Epidermal melanocyte (primary cell): ENCODE measurements around the gene NLRP4.

Source experiments
- DNase-seq: peaks from one replicate; pipeline ENCODE4 v3.0.0; 2011; ENCODE audit warnings: low spot score; ENCODE audit not compliant: insufficient read length

Gene NLRP4, protein sequence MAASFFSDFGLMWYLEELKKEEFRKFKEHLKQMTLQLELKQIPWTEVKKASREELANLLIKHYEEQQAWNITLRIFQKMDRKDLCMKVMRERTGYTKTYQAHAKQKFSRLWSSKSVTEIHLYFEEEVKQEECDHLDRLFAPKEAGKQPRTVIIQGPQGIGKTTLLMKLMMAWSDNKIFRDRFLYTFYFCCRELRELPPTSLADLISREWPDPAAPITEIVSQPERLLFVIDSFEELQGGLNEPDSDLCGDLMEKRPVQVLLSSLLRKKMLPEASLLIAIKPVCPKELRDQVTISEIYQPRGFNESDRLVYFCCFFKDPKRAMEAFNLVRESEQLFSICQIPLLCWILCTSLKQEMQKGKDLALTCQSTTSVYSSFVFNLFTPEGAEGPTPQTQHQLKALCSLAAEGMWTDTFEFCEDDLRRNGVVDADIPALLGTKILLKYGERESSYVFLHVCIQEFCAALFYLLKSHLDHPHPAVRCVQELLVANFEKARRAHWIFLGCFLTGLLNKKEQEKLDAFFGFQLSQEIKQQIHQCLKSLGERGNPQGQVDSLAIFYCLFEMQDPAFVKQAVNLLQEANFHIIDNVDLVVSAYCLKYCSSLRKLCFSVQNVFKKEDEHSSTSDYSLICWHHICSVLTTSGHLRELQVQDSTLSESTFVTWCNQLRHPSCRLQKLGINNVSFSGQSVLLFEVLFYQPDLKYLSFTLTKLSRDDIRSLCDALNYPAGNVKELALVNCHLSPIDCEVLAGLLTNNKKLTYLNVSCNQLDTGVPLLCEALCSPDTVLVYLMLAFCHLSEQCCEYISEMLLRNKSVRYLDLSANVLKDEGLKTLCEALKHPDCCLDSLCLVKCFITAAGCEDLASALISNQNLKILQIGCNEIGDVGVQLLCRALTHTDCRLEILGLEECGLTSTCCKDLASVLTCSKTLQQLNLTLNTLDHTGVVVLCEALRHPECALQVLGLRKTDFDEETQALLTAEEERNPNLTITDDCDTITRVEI

DNA sequence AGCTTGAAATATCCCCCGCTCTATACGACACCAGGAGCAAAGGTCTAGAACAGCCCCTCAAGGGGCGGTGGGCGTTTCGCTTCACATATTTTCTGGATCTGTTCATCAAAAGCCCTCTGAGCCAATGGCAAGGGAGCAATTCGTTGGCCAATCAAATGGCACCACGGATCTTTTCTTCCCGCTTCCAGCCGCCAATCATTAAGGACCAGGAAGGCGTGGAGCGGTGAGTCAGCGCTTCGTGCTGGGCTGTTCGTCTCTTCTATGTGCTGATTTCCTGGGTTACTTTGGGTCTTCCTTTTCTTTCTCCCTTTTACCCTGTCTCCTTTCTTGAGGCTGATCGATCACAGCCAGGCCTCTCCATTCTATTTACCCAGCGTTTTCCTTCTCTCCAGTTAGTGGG lies at the start of gene NLRP4:
Gene NLRP4, plus strand, starts transcription at position 201 of the 400 bp plus-strand sequence. CDS start 15,541 bp downstream, outside the sequence.
- no peak for DNase-seq

DNA sequence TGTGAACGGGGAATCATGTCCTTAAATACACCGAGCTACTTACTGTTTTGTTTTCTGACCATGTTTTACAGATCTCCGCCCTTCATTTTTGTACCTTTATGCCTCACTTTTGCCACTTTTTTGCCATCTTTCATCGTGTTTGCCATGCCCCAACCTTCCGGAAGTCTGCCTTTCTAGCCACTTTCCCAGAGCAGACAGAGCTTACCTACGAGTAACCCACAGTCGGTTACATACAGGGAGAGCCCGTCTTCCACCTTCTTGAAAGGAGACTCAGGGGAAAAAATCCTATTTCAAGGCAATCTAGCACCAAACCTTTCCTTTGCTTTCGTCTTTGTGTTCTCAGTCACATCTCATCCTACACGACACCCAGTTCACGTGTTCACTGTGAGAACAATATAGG lies 41.3 kb upstream of the NLRP4 start:
- no peak for DNase-seq

DNA sequence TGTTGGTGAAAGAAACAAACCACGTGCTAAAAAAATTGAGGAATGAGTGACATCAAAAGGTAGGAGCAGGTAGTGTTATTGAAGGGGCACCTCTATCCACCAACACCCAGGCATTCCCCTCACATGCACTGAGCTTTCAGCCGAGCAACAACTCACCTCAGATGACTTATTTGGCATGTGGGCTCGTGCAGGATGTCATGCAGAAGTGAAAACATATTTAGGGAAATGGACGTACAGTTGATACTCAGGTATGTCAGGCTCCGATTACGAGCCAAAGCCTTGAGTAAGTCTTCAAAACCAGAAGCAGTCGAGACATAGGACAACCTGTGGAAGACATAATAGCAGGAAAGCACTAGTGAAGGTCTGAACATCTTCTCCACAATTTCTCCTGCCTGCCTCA lies 34.9 kb upstream of the NLRP4 start:
- no peak for DNase-seq

DNA sequence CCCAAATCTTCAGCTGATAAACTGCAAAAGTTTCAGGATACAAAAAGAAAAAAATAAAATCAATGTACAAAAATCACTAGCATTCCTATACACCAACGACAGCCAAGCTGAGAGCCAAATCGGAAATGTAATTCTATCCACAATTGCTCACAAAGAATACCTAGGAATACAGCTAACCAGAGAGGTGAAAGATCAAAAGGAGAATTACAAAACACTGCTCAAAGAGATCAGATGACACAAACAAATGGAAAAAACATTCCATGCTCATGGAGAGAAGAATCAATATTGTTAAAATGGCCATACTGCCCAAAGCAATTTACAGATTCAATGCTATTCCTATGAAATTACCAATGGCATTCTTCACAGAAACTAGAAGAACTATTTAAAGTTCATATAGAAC lies 34.1 kb upstream of the NLRP4 start:
- no peak for DNase-seq

- no peak for DNase-seq
These were observed 26.8 kb upstream of the NLRP4 start for GRCh38 chr19:55809381-55810058.

DNA sequence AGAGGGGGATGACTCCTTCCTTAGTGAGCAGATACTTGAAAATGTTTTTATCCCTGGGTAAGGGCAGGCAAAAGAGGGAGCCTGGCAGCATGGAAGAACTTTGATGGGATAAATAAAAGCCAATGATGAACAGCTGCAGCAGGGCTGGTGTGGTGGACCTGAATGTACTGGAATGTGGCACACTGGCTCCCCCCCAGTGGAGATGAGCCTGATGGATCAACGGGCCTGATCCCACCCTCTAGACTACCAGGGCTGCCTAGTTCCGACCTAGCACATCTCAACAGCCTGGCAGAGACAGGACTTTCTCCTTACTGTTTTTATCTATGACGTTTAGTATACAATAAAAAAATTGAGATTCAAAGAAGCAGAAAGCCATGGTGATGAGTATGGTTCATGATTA lies 25.0 kb upstream of the NLRP4 start:
- no peak for DNase-seq

GRCh38 chr19:55812449-55812848 lies 23.9 kb upstream of the NLRP4 start:
- no peak for DNase-seq

- DNase-seq: no peak
These were observed 22.4 kb upstream of the NLRP4 start for GRCh38 chr19:55813906-55814305.

GRCh38 chr19:55820037-55820436 lies 16.3 kb upstream of the NLRP4 start:
- DNase-seq: no peak

DNA sequence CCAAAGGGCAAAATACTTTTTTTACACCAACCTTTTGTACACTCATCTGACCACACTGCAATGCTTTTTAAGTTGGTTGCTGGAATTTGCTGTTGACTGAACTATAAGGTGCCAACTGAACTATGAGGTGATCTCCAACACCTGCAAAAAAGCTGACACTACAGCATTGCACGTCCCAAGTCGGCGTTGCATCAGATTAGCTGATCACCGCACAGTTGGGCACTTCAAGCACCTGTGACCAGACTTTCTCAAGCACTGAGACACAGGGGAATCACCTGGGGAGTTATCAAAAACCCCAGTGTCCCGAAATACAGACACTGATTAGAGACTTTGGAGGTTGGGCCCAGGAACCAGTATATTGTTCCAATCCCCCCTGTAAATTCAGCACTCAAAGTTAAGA lies 5.7 kb upstream of the NLRP4 start:
- DNase-seq: no peak

GRCh38 chr19:55831846-55832245 lies 4.5 kb upstream of the NLRP4 start, which contains the start of gene NLRP11:
TSS of gene NLRP11 (minus strand) at chr19:55831999. CDS start at chr19:55818174, 13,825 bp downstream.
- DNase-seq: no peak

DNA sequence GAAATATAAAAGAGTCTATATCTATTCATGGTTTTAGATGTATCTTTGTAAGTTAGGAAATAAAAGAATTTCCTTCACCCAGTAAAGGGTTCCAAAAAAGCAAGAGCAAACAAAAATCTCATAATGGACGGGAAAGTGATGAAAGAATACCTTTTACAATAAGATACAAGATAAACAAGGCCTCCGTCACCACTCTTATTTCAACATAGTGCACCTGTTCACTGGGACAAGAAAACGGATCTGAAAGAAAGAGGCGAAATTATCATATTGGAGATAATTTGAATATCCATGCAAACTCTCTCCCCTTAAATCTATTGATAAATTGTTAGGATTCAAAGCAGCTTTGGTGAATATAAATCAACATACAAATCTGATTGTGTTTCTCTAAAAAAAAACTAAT lies 3.7 kb upstream of the NLRP4 start:
- no peak for DNase-seq

GRCh38 chr19:55838251-55838650 lies 1.9 kb downstream of the NLRP4 start:
- DNase-seq: no peak

DNA sequence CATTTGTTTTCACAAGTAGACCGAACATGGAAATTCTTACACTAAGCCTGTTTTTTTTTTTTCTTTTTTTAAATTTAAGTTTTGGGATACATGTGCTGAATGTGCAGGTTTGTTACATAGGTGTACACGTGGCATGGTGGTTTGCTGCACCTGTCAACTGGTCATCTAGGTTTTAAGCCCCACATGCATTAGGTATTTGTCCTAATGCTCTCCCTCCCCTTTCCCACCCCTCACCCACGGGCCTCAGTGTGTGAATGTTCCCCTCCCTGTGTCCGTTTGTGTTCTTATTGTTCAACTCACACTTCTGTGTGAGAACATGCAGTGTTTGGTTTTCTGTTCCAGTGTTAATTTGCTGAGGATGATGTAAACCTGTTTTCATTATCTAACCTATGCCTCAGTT lies 2.6 kb downstream of the NLRP4 start:
- no peak for DNase-seq

DNA sequence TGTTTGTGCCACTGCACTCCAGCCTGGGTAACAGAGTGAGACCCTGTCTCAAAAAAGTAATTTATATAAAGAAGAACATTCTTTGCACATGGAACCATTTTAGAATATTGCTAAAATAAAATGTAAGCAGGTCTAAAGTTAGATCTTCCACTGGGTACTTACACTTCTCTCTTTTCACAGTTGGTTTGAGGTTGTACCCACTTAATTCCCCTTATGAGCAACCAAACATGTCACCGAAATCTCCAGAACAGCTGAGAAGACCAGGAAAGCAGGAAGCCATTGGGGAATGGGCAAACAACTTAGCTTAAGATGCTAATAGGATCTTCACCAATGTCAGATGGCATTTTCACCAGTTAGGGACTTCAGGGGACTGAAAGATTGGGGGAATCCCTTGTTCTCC lies 18.8 kb downstream of the NLRP4 start:
- no peak for DNase-seq

- no peak for DNase-seq
These were observed 20.8 kb downstream of the NLRP4 start for GRCh38 chr19:55857149-55857548.

DNA sequence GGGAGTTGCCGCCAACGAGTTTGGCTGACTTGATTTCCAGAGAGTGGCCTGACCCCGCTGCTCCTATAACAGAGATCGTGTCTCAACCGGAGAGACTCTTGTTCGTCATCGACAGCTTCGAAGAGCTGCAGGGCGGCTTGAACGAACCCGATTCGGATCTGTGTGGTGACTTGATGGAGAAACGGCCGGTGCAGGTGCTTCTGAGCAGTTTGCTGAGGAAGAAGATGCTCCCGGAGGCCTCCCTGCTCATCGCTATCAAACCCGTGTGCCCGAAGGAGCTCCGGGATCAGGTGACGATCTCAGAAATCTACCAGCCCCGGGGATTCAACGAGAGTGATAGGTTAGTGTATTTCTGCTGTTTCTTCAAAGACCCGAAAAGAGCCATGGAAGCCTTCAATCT lies 21.6 kb downstream of the NLRP4 start:
- DNase-seq: no peak

DNA sequence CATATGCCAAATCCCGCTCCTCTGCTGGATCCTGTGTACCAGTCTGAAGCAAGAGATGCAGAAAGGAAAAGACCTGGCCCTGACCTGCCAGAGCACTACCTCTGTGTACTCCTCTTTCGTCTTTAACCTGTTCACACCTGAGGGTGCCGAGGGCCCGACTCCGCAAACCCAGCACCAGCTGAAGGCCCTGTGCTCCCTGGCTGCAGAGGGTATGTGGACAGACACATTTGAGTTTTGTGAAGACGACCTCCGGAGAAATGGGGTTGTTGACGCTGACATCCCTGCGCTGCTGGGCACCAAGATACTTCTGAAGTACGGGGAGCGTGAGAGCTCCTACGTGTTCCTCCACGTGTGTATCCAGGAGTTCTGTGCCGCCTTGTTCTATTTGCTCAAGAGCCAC lies 22.1 kb downstream of the NLRP4 start:
- DNase-seq: no peak

- no peak for DNase-seq
These were observed 22.6 kb downstream of the NLRP4 start for GRCh38 chr19:55858969-55859368.

DNA sequence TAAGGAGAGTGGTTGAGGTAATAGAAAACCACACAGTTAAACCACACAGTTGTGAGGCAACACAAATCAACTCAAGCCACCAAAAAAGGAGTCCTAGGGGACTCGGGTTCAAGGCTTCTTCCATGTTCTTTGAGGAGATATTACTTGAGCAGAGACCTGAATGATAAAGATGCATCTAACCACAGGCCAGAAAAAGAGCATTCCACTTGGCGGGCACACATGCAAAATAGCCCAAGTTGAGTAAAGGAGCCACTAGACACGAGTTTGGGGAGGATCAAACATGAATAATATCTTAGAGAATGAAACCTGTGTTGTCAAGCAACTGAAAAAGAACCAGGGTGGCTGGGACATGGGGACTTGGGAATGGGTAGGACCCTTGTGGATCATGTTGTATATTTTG lies 30.2 kb downstream of the NLRP4 start:
- DNase-seq: no peak

GRCh38 chr19:55867101-55867500 lies 30.8 kb downstream of the NLRP4 start:
- DNase-seq: no peak

- no peak for DNase-seq
These were observed 34.4 kb downstream of the NLRP4 start for GRCh38 chr19:55870736-55871135.
